ENCODE results near the gene ADGRL4.

- TF ChIP-seq CTCF (IDR thresholded peaks at IDR 0.05): no peak
- TF ChIP-seq POLR2A (IDR thresholded peaks at IDR 0.05): no peak
Observed at GRCh38 chr1:78919150-78919549, 87.4 kb downstream of the ADGRL4 start.

Measured in suprapubic skin (tissue), 3 donors.